ENCODE results near the gene AP2A2. TPM values are rescaled to one million over a fixed set of nuclear protein-coding genes. Genes with fewer than 3 reads are reported as not detected.

The AP2A2 gene
- total and polyA plus RNA-seq, 2 of the 4 experiments (the other 2 are of a cell fraction) = 19.9 to 49.0 TPM

- H3K9me1 ChIP-seq (ENCODE audit: insufficient read depth, low read length) = 0 out of 2 replicates have a peak, but pooled peaks cover 5% of the 10 kb centered on the region
- H3K36me3 ChIP-seq (ENCODE audit: control insufficient read depth, insufficient read depth, low read length) = no peaks in the 10 kb centered on the region
- intact Hi-C loops (cut with micrococcal nuclease) (no loop called here), dilution Hi-C loops (cut with HindIII; ENCODE audit: low sequenced_read_pairs, unreplicated experiment) (no loop called here), in situ Hi-C loops (cut with MboI; ENCODE audit: low sequenced_read_pairs) (no loop called here)
- no peak overlapping the region for H4K5ac ChIP-seq (ENCODE audit: low read depth, low read length)
- no TSS peak for BruUV-seq (replicated peaks)
- ChIA-PET POLR2A (ENCODE audit: unreplicated experiment) (no interaction called here), CTCF (no interaction called here)
- no peaks in the 10 kb centered on the region for H3K9me3 ChIP-seq (ENCODE audit: control insufficient read depth, insufficient read depth, low read length)
- no peak overlapping the region for H2BK5ac ChIP-seq (ENCODE audit: low read depth, low read length, poor library complexity, severe bottlenecking)
- H3K56ac ChIP-seq (ENCODE audit: extremely low read depth, insufficient read depth, low read length) = no peak overlapping the region
- H3K4me2 ChIP-seq (ENCODE audit: low read depth, low read length) = no peak overlapping the region
- no peak overlapping the region for H2AFZ ChIP-seq (replicated peaks; ENCODE audit: low read length, poor library complexity)
- no peak overlapping the region for H3K14ac ChIP-seq (replicated peaks; ENCODE audit: low read depth, low read length)
- ATAC-seq (ENCODE audit: low read depth) = no peak
- H4K91ac ChIP-seq (ENCODE audit: insufficient read depth, low read depth, low read length) = no peak overlapping the region
- H3K4ac ChIP-seq (ENCODE audit: low read depth, low read length) = no peak overlapping the region
- TF ChIP-seq RAD21 (IDR thresholded peaks at IDR 0.05; ENCODE audit: low read length) (no peak), MAZ (IDR thresholded peaks at IDR 0.05; ENCODE audit: borderline replicate concordance, low read depth, low read length) (no peak), CHD1 (IDR thresholded peaks at IDR 0.05; ENCODE audit: low read depth, low read length) (no peak), FOS (IDR thresholded peaks at IDR 0.05; ENCODE audit: low read depth, low read length) (no peak), SMC3 (IDR thresholded peaks at IDR 0.05; ENCODE audit: low read depth, low read length) (no peak), BHLHE40 (IDR thresholded peaks at IDR 0.05; ENCODE audit: low read depth, low read length) (no peak), RFX5 (IDR thresholded peaks at IDR 0.05; ENCODE audit: low read depth, low read length) (no peak), NFE2L2 (IDR thresholded peaks at IDR 0.05; ENCODE audit: low read depth, low read length) (no peak), RCOR1 (IDR thresholded peaks at IDR 0.05; ENCODE audit: insufficient replicate concordance, low read length) (no peak), ELK1 (IDR thresholded peaks at IDR 0.05; ENCODE audit: borderline replicate concordance, low read depth, low read length) (no peak), CEBPB (IDR thresholded peaks at IDR 0.05; ENCODE audit: low read depth, low read length) (no peak), POLR2A (IDR thresholded peaks at IDR 0.05; ENCODE audit: low read depth, low read length) (no peak)
- no peak overlapping the region for H3K4me3 ChIP-seq (ENCODE audit: insufficient read depth, low read depth, low read length)
- H3K9ac ChIP-seq (ENCODE audit: low read depth, low read length) = no peak overlapping the region
- H2BK15ac ChIP-seq (ENCODE audit: low read depth, low read length) = no peak overlapping the region
- no peaks in the 10 kb centered on the region; the same call in 1 of the 2 replicates for H4K20me1 ChIP-seq (ENCODE audit: insufficient read depth, low read length)
- H2AK9ac ChIP-seq (replicated peaks; ENCODE audit: low read depth, low read length, poor library complexity) = no peak overlapping the region
- H2BK120ac ChIP-seq (ENCODE audit: low read depth, low read length) = no peak overlapping the region
- H2AK5ac ChIP-seq (ENCODE audit: low read depth, low read length) = no peak overlapping the region
- no peak overlapping the region for H4K8ac ChIP-seq (ENCODE audit: low read depth in 2 of 2, low read length in 2 of 2)
- H3K4me1 ChIP-seq (ENCODE audit: control insufficient read depth, insufficient read depth, low read length) = peaks cover 7% of the 10 kb centered on the region; the same call in 1 of the 2 replicates
- H2BK20ac ChIP-seq (ENCODE audit: low read depth, low read length) = no peak overlapping the region
- H3K79me1 ChIP-seq (ENCODE audit: low read depth in 1 of 2, low read length in 2 of 2) = peaks cover 4 to 21% of the 10 kb centered on the region in 2 experiments; a peak in 3 of 4 replicates
- H3K27ac ChIP-seq (ENCODE audit: insufficient read depth, low read length) = no peak overlapping the region
- H3K18ac ChIP-seq (ENCODE audit: low read depth, low read length) = no peak overlapping the region
- 87% methylated on average over 3 of the region's 5 CpGs; no CpG with 5 or more reads in 1 of the 2 experiments for WGBS, 2 experiments (ENCODE audit: extremely low coverage in 2 of 2, insufficient read length in 1 of 2)
- H3K23ac ChIP-seq (ENCODE audit: low read depth, low read length) = no peak overlapping the region
- DNase-seq = no peak
- no peaks in the 10 kb centered on the region for H3K27me3 ChIP-seq (ENCODE audit: control insufficient read depth, insufficient read depth, low read length)
These were observed 11.5 kb upstream of the AP2A2 start for GRCh38 chr11:914204-914603.

Measured in IMR-90 (cell line).